ENCODE data around the gene YBEY. TPM values are rescaled to one million over a fixed set of nuclear protein-coding genes. Genes with fewer than 3 reads are reported as not detected.

YBEY gene
- total RNA-seq, 2 experiments from 2014 or later = 18.3 to 23.5 TPM

DNA sequence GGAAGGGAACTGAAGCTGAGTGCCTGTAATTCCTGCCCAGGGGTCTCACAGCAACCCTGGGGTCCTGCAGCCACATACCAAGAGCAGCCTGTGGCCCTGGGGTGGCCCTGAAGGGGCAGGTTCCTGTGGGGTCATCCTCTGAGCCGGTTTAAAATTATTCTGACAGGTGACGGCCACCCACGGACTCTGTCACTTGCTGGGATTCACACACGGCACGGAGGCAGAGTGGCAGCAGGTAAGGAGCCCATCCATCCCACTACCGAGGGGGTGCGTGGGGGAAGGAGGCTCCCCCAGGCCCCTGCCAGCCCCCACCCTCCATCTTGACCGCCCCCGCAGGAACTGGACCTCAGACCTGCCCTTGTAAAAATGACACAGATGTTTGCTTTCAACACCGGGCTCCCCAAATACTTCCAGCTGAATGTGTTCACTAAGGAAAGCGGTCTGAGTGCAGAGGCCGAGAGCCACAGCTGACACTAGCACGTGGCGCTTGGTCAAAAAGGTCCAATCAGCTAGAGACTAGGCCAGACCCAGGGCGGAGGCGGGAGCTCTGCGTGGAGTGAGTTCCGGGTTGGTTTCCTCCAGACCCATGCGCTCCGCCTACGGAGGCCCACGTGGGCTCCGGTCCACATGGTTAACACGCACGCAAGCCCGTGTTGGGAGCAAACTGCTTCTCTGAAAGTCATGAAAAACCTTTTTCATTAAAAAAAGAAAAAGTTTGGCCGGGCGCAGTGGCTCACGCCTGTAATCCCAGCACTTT is 10.0 kb downstream of the YBEY start:
- H3K4me2 ChIP-seq (ENCODE audit: low read length) = peak overlapping the region; percentile 41
- BruUV-seq (replicated peaks) = no TSS peak
- H3K36me3 ChIP-seq (ENCODE audit: insufficient read depth, low read length) = peaks cover 36% of the 10 kb centered on the region
- TF ChIP-seq EZH2phosphoT487 (IDR thresholded peaks at IDR 0.05; ENCODE audit: borderline replicate concordance, low read depth, low read length) = no peak
- no peak for TF ChIP-seq CTCF (conservative IDR thresholded peaks at IDR 0.05; ENCODE audit: low read length)
- no peaks in the 10 kb centered on the region for H3K9me3 ChIP-seq (ENCODE audit: low read length)
- CTCF ChIA-PET (ENCODE audit: unreplicated experiment) = no interaction called here
- peak; percentile 71 for DNase-seq (ENCODE audit: low spot score)
- intact Hi-C loops (cut with micrococcal nuclease; ENCODE audit: unreplicated experiment) = no loop called here
- no peak overlapping the region for H3K27ac ChIP-seq (ENCODE audit: low read depth, low read length, poor library complexity, severe bottlenecking)
- H2AFZ ChIP-seq (ENCODE audit: low read length) = no peak overlapping the region
- H3K4me3 ChIP-seq (ENCODE audit: low read depth, low read length, poor library complexity, severe bottlenecking) = no peak overlapping the region
- POLR2A ChIA-PET = no interaction called here
- H3K79me2 ChIP-seq (ENCODE audit: insufficient read depth, low read depth, low read length) = no peaks in the 10 kb centered on the region
- no peaks in the 10 kb centered on the region for H4K20me1 ChIP-seq (ENCODE audit: insufficient read depth, low read length)
- no peaks in the 10 kb centered on the region for H3K9me2 ChIP-seq (ENCODE audit: insufficient read depth, low read length)
- peaks cover 19% of the 10 kb centered on the region for H3K4me1 ChIP-seq (ENCODE audit: insufficient read depth, low read length, poor library complexity, severe bottlenecking)

GRCh38 chr21:46297338-46298271 is 11.5 kb downstream of the YBEY start:
- no peaks in the 10 kb centered on the region for H3K9me3 ChIP-seq (ENCODE audit: low read length)
- POLR2A ChIA-PET = no interaction called here
- intact Hi-C loops (cut with micrococcal nuclease; ENCODE audit: unreplicated experiment) = no loop called here
- H3K79me2 ChIP-seq (ENCODE audit: insufficient read depth, low read depth, low read length) = no peaks in the 10 kb centered on the region
- H2AFZ ChIP-seq (ENCODE audit: low read length) = no peak overlapping the region
- H3K9me2 ChIP-seq (ENCODE audit: insufficient read depth, low read length) = no peaks in the 10 kb centered on the region
- BruUV-seq (replicated peaks) = no TSS peak
- peaks cover 16% of the 10 kb centered on the region for H3K4me1 ChIP-seq (ENCODE audit: insufficient read depth, low read length, poor library complexity, severe bottlenecking)
- DNase-seq (ENCODE audit: low spot score) = no peak
- TF ChIP-seq CTCF (conservative IDR thresholded peaks at IDR 0.05; ENCODE audit: low read length) (no peak), EZH2phosphoT487 (IDR thresholded peaks at IDR 0.05; ENCODE audit: borderline replicate concordance, low read depth, low read length) (no peak)
- H3K4me3 ChIP-seq (ENCODE audit: low read depth, low read length, poor library complexity, severe bottlenecking) = no peak overlapping the region
- CTCF ChIA-PET (ENCODE audit: unreplicated experiment) = no interaction called here
- H3K4me2 ChIP-seq (ENCODE audit: low read length) = 0 out of 2 replicates have a peak overlapping the region, but pooled peaks have one; percentile 20
- no peaks in the 10 kb centered on the region for H4K20me1 ChIP-seq (ENCODE audit: insufficient read depth, low read length)
- peaks cover 37% of the 10 kb centered on the region for H3K36me3 ChIP-seq (ENCODE audit: insufficient read depth, low read length)
- H3K27ac ChIP-seq (ENCODE audit: low read depth, low read length, poor library complexity, severe bottlenecking) = no peak overlapping the region
